ENCODE measurements around the gene ACR. TPM values are rescaled to one million over a fixed set of nuclear protein-coding genes. Genes with fewer than 3 reads are reported as not detected.

The ACR gene
- total and polyA plus RNA-seq, 2 of the 13 experiments (the other 11 are each of a cell fraction or from before 2014, with no cell fraction given) = 0.15 TPM; not detected in 1

GRCh38 chr22:50700387-50701075 is 37.5 kb upstream of the ACR start (continued):
- TF ChIP-seq ZNF318 (CRISPR knock-in tag; IDR thresholded peaks at IDR 0.05) (no peak), KAT8 (CRISPR knock-in tag; IDR thresholded peaks at IDR 0.05) (peak; percentile 79), ZNF296 (CRISPR knock-in tag; conservative IDR thresholded peaks at IDR 0.05) (no peak), ETS1 (CRISPR knock-in tag; IDR thresholded peaks at IDR 0.05) (no peak), TGIF2 (CRISPR knock-in tag; IDR thresholded peaks at IDR 0.05) (peak; percentile 69; the same call in 1 of the 2 replicates), ZNF614 (CRISPR knock-in tag; IDR thresholded peaks at IDR 0.05; ENCODE audit: borderline replicate concordance) (peak; percentile 91; the same call in 1 of the 2 replicates), DZIP1 (CRISPR knock-in tag; IDR thresholded peaks at IDR 0.05) (no peak), CBFB (CRISPR knock-in tag; IDR thresholded peaks at IDR 0.05) (no peak), HINFP (CRISPR knock-in tag; IDR thresholded peaks at IDR 0.05; ENCODE audit: low read depth) (no peak), MXI1 (IDR thresholded peaks at IDR 0.05; ENCODE audit: borderline replicate concordance, low read depth, low read length) (peak; percentile 87; the same call in 1 of the 3 replicates), FOXM1 (CRISPR knock-in tag; IDR thresholded peaks at IDR 0.05) (no peak), JARID2 (CRISPR knock-in tag; IDR thresholded peaks at IDR 0.05; ENCODE audit: insufficient replicate concordance) (no peak), SMYD3 (CRISPR knock-in tag; IDR thresholded peaks at IDR 0.05) (peak; percentile 64; the same call in 1 of the 2 replicates), GLMP (CRISPR knock-in tag; IDR thresholded peaks at IDR 0.05; ENCODE audit: borderline replicate concordance) (no peak)

Measured in HepG2 (cell line).